Measurements from ENCODE around the gene AKAP6.

The AKAP6 gene

GRCh38 chr14:32403021-32403420, 73.9 kb downstream of the AKAP6 start:
- DNase-seq (ENCODE audit: extremely low spot score, insufficient read length, low read depth) (no peak), FAIRE-seq (no peak)

GRCh38 chr14:32403688-32404087, 74.6 kb downstream of the AKAP6 start:
- FAIRE-seq: no peak
- no peak for DNase-seq (ENCODE audit: extremely low spot score, insufficient read length, low read depth)

- no peak for DNase-seq (ENCODE audit: extremely low spot score, insufficient read length, low read depth)
- no peak for FAIRE-seq
These were observed 75.9 kb downstream of the AKAP6 start for GRCh38 chr14:32404784-32405573.

GRCh38 chr14:32405856-32406255, 76.8 kb downstream of the AKAP6 start:
- FAIRE-seq (no peak), DNase-seq (ENCODE audit: extremely low spot score, insufficient read length, low read depth) (no peak)

- DNase-seq (ENCODE audit: extremely low spot score, insufficient read length, low read depth) (no peak), FAIRE-seq (no peak)
These were observed 78.0 kb downstream of the AKAP6 start for GRCh38 chr14:32407130-32407529.

- DNase-seq (ENCODE audit: extremely low spot score, insufficient read length, low read depth) (no peak), FAIRE-seq (no peak)
These were observed 78.9 kb downstream of the AKAP6 start for GRCh38 chr14:32408018-32408417.

GRCh38 chr14:32412103-32412502, 83.0 kb downstream of the AKAP6 start:
- DNase-seq (ENCODE audit: extremely low spot score, insufficient read length, low read depth) (no peak), FAIRE-seq (no peak)

GRCh38 chr14:32412532-32412931, 83.4 kb downstream of the AKAP6 start:
- DNase-seq (ENCODE audit: extremely low spot score, insufficient read length, low read depth) (no peak), FAIRE-seq (no peak)

- FAIRE-seq: no peak
These were observed 85.0 kb downstream of the AKAP6 start for GRCh38 chr14:32413967-32414640.

GRCh38 chr14:32414808-32415255, 85.7 kb downstream of the AKAP6 start:
- no peak for FAIRE-seq
- DNase-seq (ENCODE audit: extremely low spot score, insufficient read length, low read depth): no peak

More at GRCh38 chr14:32413967-32414640, 85.0 kb downstream of the AKAP6 start:
- DNase-seq (ENCODE audit: extremely low spot score, insufficient read length, low read depth): no peak

GRCh38 chr14:32417956-32418552, 89.0 kb downstream of the AKAP6 start:
- DNase-seq (ENCODE audit: extremely low spot score, insufficient read length, low read depth) (no peak), FAIRE-seq (no peak)

- DNase-seq (ENCODE audit: extremely low spot score, insufficient read length, low read depth) (no peak), FAIRE-seq (no peak)
These were observed 90.3 kb downstream of the AKAP6 start for GRCh38 chr14:32419429-32419828.

GRCh38 chr14:32421781-32422180, 92.7 kb downstream of the AKAP6 start:
- FAIRE-seq: no peak

GRCh38 chr14:32422440-32422839, 93.3 kb downstream of the AKAP6 start:
- no peak for FAIRE-seq
- DNase-seq (ENCODE audit: extremely low spot score, insufficient read length, low read depth): no peak

More at GRCh38 chr14:32421781-32422180, 92.7 kb downstream of the AKAP6 start:
- no peak for DNase-seq (ENCODE audit: extremely low spot score, insufficient read length, low read depth)

- FAIRE-seq (no peak), DNase-seq (ENCODE audit: extremely low spot score, insufficient read length, low read depth) (no peak)
These were observed 96.9 kb downstream of the AKAP6 start for GRCh38 chr14:32426028-32426427.

GRCh38 chr14:32426586-32427388, 97.7 kb downstream of the AKAP6 start:
- DNase-seq (ENCODE audit: extremely low spot score, insufficient read length, low read depth) (no peak), FAIRE-seq (no peak)

- DNase-seq (ENCODE audit: extremely low spot score, insufficient read length, low read depth): no peak
- FAIRE-seq: no peak
These were observed 98.8 kb downstream of the AKAP6 start for GRCh38 chr14:32427726-32428528.

- no peak for DNase-seq (ENCODE audit: extremely low spot score, insufficient read length, low read depth)
- no peak for FAIRE-seq
These were observed 99.8 kb downstream of the AKAP6 start for GRCh38 chr14:32428875-32429274.

GRCh38 chr14:32430326-32430725, 101.2 kb downstream of the AKAP6 start:
- DNase-seq (ENCODE audit: extremely low spot score, insufficient read length, low read depth): no peak
- no peak for FAIRE-seq
